Measurements from ENCODE around the gene ABLIM3.

ABLIM3 gene

DNA sequence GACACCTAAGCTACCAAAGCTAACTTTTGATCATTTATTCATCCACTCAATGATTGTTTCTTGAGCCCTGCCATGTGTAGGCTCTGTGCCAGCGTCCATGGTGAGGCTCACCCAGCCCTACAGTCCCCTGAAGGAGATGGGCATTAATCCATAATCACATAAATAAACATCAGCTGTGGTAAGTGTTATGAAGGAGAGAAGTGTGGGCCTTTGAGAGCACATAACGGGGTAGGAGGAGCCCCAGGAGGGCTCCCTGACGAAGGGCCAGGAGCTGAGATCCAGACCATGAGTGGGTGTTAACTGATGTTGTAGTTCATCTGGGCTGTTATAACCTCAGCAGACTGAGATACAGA lies 76.5 kb downstream of the ABLIM3 start:
- DNase-seq (ENCODE audit: low read depth), result no peak
- TF ChIP-seq, protein P1, sequence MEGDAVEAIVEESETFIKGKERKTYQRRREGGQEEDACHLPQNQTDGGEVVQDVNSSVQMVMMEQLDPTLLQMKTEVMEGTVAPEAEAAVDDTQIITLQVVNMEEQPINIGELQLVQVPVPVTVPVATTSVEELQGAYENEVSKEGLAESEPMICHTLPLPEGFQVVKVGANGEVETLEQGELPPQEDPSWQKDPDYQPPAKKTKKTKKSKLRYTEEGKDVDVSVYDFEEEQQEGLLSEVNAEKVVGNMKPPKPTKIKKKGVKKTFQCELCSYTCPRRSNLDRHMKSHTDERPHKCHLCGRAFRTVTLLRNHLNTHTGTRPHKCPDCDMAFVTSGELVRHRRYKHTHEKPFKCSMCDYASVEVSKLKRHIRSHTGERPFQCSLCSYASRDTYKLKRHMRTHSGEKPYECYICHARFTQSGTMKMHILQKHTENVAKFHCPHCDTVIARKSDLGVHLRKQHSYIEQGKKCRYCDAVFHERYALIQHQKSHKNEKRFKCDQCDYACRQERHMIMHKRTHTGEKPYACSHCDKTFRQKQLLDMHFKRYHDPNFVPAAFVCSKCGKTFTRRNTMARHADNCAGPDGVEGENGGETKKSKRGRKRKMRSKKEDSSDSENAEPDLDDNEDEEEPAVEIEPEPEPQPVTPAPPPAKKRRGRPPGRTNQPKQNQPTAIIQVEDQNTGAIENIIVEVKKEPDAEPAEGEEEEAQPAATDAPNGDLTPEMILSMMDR (IDR thresholded peaks at IDR 0.05; ENCODE audit: control insufficient read depth, insufficient read depth, low read depth, low read length, missing control alignments), result no peak
- H3K4me3 ChIP-seq (ENCODE audit: control insufficient read depth, low read depth, low read length), result no peak overlapping the region

DNA sequence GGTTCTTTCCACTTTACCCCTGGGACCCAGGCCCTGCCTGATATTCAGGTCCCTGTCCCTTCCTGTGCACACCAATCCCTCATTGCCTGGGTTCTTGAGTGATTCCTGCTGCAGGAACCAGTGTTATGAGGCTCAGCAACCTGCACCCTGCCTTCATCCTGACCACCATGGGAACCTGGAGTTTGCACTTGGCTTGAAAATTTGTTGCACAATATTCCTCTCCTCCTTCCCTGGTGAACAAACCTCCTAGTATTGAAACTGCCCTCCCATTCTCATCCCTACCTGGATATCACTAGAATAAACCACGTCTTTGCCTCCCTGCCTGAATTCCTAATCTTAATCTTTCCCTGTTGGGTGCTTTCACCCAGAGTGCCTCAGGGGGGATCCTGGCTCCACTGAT lies 78.3 kb downstream of the ABLIM3 start:
- TF ChIP-seq, protein P1 (IDR thresholded peaks at IDR 0.05; ENCODE audit: control insufficient read depth, insufficient read depth, low read depth, low read length, missing control alignments), result no peak
- H3K4me3 ChIP-seq (ENCODE audit: control insufficient read depth, low read depth, low read length), result no peak overlapping the region
- DNase-seq (ENCODE audit: low read depth), result no peak

DNA sequence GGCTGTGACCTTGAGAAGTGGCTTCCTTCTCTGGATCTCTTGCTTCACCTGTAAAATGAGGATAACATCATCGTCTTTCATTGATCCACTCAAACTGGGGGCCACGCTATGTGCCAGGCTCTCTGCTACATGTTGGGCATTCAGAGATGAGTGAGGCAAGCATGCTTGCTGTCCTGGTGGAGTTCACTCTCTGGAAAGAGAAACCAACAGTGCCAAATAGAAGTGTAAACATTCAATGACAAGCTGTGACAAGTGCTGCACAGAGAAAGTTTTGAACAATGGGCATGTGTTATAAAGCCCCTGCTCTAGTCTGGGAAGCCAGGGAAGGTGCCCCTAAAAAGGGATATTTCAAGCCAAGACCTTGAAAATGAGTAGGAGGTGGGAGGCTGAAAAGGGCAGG lies 79.5 kb downstream of the ABLIM3 start:
- TF ChIP-seq, protein P1 (IDR thresholded peaks at IDR 0.05; ENCODE audit: control insufficient read depth, insufficient read depth, low read depth, low read length, missing control alignments), result no peak
- H3K4me3 ChIP-seq (ENCODE audit: control insufficient read depth, low read depth, low read length), result no peak overlapping the region
- no peak for DNase-seq (ENCODE audit: low read depth)

DNA sequence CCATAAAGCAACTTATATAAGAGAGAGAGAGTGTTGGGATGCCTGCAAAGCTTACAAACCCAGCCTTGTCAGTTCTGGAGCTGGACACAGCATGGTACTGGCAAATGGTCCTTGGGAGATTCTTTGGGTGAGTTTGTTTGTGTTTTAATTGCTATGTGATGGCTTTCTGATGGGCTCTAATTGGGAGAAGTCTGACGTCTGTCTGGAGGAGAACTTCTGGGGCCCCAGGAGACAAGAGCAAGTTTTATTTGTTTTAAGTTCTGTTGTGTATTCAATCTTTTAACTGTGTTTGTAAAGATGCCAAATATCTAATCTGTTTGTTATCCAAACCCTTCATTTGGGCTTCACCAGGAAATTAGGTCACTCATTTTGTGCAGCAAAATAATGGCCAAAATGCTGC lies 80.0 kb downstream of the ABLIM3 start:
- DNase-seq (ENCODE audit: low read depth), result peak; percentile 17
- no peak overlapping the region for H3K4me3 ChIP-seq (ENCODE audit: control insufficient read depth, low read depth, low read length)
- TF ChIP-seq, protein P1 (IDR thresholded peaks at IDR 0.05; ENCODE audit: control insufficient read depth, insufficient read depth, low read depth, low read length, missing control alignments), result no peak

DNA sequence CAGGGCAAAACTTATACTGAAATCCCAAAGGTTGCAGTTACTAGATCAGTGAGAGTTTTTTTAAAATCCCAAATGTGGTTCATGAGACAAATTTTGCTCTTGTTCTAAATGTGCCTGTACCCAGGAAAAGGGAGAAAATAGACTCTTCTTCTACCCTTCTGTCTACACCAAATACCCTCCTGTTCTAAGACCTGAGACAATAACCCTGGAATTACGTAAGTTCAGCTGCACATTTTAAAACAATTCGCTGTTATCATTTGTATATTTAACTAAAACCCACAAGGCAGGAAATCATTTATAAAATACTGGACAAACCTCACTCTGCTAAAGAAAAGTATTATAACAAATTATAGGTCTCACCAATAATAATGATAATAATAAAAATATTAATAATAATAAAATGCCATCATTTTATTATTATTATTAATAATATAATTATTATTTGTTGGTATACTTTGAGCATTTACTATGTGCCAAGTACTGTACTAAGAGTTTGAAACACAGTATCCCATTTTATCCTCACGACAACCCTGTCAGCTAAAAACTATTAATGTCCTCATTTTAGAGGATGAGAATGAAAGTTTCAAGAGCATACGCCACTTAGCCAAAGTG lies 80.5 kb downstream of the ABLIM3 start:
- H3K4me3 ChIP-seq (ENCODE audit: control insufficient read depth, low read depth, low read length), result no peak overlapping the region
- no peak for DNase-seq (ENCODE audit: low read depth)
- TF ChIP-seq, protein P1 (IDR thresholded peaks at IDR 0.05; ENCODE audit: control insufficient read depth, insufficient read depth, low read depth, low read length, missing control alignments), result no peak

DNA sequence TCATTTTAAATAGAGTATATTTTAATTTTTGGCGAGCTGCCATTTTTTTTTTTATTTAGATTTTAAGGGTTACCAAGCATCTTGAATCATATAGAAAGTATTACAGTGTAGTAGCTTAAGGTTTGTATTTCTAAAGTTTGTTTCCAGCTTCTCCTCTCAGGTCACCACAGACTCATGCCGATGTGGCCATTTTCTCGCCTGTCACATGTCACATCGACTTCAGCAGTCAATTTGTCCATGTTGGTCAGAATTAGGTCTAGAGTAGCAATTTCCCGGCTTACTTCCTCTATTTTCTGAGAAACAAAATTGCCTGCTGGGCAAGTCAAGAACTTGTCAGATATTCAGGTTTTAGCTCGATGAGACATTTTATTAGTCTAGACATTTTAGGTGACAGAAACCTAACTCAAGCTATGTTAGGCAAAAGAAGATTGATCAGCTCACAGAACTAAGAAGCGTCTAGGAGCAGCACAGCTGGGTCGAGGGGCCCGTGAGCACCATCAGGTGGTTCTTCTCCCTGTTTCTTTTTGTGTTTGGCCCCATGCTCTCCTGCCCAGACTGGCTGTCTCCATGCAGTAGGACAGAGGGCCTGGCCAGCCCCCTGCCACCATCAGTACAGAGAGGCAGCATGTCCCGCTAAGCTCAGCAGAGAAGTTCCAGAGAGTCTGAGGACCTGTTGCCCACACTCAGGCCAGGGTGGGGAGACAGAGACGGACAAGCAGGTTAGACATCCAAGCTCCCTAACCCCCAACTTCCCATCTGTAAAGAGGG lies 82.0 kb downstream of the ABLIM3 start:
- TF ChIP-seq, protein P1 (IDR thresholded peaks at IDR 0.05; ENCODE audit: control insufficient read depth, insufficient read depth, low read depth, low read length, missing control alignments), result no peak
- DNase-seq (ENCODE audit: low read depth), result no peak

More for the DNA sequence above, 82.0 kb downstream of the ABLIM3 start:
- no peak overlapping the region for H3K4me3 ChIP-seq (ENCODE audit: control insufficient read depth, low read depth, low read length)

Measured in AG09309 (cell line).